A673 (cell line): ENCODE data around the gene UNK. TPM values are rescaled to one million over a fixed set of nuclear protein-coding genes. Genes with fewer than 3 reads are reported as not detected.

Source experiments
- BruUV-seq: library from RNA; stranded (reverse); fragments of 400-500 nt; replicated peaks from 2 replicates; lab custom pipeline; 2021; lab: Mats Ljungman, UMichigan
- CTCF ChIA-PET: fragments of 300-600 bp; sonication (Branson Sonifier 250); formaldehyde crosslinking; loops from one replicate; lab custom pipeline; 2022; ENCODE audit warnings: antibody characterized with exemption; lab: Charles Lee
- POLR2A ChIA-PET: fragments of 300-600 bp; sonication (Branson Sonifier 250); formaldehyde crosslinking; loops from one replicate; lab custom pipeline; 2022; ENCODE audit warnings: antibody characterized with exemption; ENCODE audit not compliant: low non-redundant PET; lab: Charles Lee
- DNase-seq: peaks from one replicate; pipeline ENCODE4 v3.0.0-alpha.2; 2015; ENCODE audit warnings: low spot score
- H3K27ac ChIP-seq: fragments of 200-600 bp; sonication (generic); 2 replicates; pipeline ENCODE4 v1.5.1; 2016; ENCODE audit warnings: mixed run types, low read depth, mild to moderate bottlenecking, mixed read lengths, antibody characterized with exemption, low read length; ENCODE audit not compliant: poor library complexity, severe bottlenecking
- H3K27me3 ChIP-seq: fragments of 200-600 bp; sonication (generic); replicated peaks from 2 replicates; pipeline ENCODE4 v1.6.1; 2017; ENCODE audit warnings: mixed run types, low read depth, mild to moderate bottlenecking, mixed read lengths, antibody characterized with exemption, low read length; ENCODE audit not compliant: insufficient read depth, poor library complexity
- H3K36me3 ChIP-seq: fragments of 200-600 bp; sonication (generic); 2 replicates; pipeline ENCODE4 v1.6.1; 2016; ENCODE audit warnings: mixed run types, mild to moderate bottlenecking, mixed read lengths, antibody characterized with exemption, low read length; ENCODE audit not compliant: insufficient read depth, poor library complexity, severe bottlenecking
- H3K4me1 ChIP-seq: fragments of 200-600 bp; sonication (generic); 2 replicates; pipeline ENCODE4 v1.6.1; 2017; ENCODE audit warnings: mixed run types, mild to moderate bottlenecking, mixed read lengths, antibody characterized with exemption, low read length; ENCODE audit not compliant: insufficient read depth, poor library complexity, severe bottlenecking
- H3K4me3 ChIP-seq: fragments of 200-600 bp; sonication (generic); 2 replicates; pipeline ENCODE4 v1.5.1; 2016; ENCODE audit warnings: low read depth, mixed run types, mild to moderate bottlenecking, mixed read lengths, low read length; ENCODE audit not compliant: poor library complexity, severe bottlenecking
- H3K9me3 ChIP-seq: fragments of 200-600 bp; sonication (generic); 2 replicates; pipeline ENCODE4 v1.6.1; 2016; ENCODE audit warnings: mixed run types, low read depth, mild to moderate bottlenecking, mixed read lengths, antibody characterized with exemption, low read length; ENCODE audit not compliant: poor library complexity, severe bottlenecking
- CTCF ChIP-seq: fragments of 300-800, 200-600 bp; sonication (generic); conservative IDR thresholded peaks from 2 replicates; pipeline ENCODE4 v1.5.1; 2017; ENCODE audit warnings: low read depth, mild to moderate bottlenecking, antibody characterized with exemption, low read length, moderate library complexity, mixed read lengths
- EZH2 ChIP-seq: fragments of 200-600 bp; sonication (generic); IDR thresholded peaks from 2 replicates; pipeline ENCODE4 v1.6.1; 2017; ENCODE audit warnings: borderline replicate concordance, low read depth, mild to moderate bottlenecking, mixed read lengths, antibody characterized with exemption, low read length; ENCODE audit not compliant: poor library complexity, severe bottlenecking
- intact Hi-C: fragments of 100-400 bp; cut with micrococcal nuclease; formaldehyde crosslinking; loops from one replicate; pipeline ENCODE4 v1.10.0; 2022; ENCODE audit not compliant: unreplicated experiment
- total RNA-seq: library from RNA; stranded (reverse); gene quantifications from 2 replicates; pipeline ENCODE4 v1.2.3, GENCODE V29; 2021

Gene UNK
- total RNA-seq, 1 experiment from 2014 or later: 53.2 TPM

GRCh38 chr17:75778861-75779249 lies 5.8 kb upstream of the UNK start:
- POLR2A ChIA-PET: no interaction called here
- no peak for DNase-seq
- Histone ChIP-seq H3K27ac (peak overlapping the region; percentile 98), H3K4me3 (peak overlapping the region; percentile 88), H3K27me3 (no peaks in the 10 kb centered on the region), H3K9me3 (no peaks in the 10 kb centered on the region), H3K4me1 (peaks cover 24% of the 10 kb centered on the region), H3K36me3 (peaks cover 32% of the 10 kb centered on the region)
- CTCF ChIA-PET: no interaction called here
- BruUV-seq: no TSS peak
- intact Hi-C loops: no loop called here
- TF ChIP-seq CTCF (peak; percentile 50), EZH2 (no peak)

- no peaks in the 10 kb centered on the region for H3K27me3 ChIP-seq
- CTCF ChIA-PET: no interaction called here
- H3K4me1 ChIP-seq: peaks cover 28% of the 10 kb centered on the region
- peak overlapping the region; percentile 88 for H3K4me3 ChIP-seq
- BruUV-seq: no TSS peak
- H3K27ac ChIP-seq: peak overlapping the region; percentile 98
- 0 out of 2 replicates have a peak, but pooled peaks have one; percentile 0 for TF ChIP-seq CTCF
- TF ChIP-seq EZH2: no peak
- H3K9me3 ChIP-seq: no peaks in the 10 kb centered on the region
- POLR2A ChIA-PET: interaction anchor here (0.6 to 1.0 kb wide), 8 partner anchors 12 to 374 kb away, joined by 3 to 18 read pairs (median 4); partner anchors contain the start of genes GRB2 and WBP2
- peaks cover 32% of the 10 kb centered on the region for H3K36me3 ChIP-seq
- DNase-seq: peak; percentile 100
- intact Hi-C loops: no loop called here
Observed at GRCh38 chr17:75779250-75779986, 5.2 kb upstream of the UNK start.

GRCh38 chr17:75779987-75780889 lies 4.4 kb upstream of the UNK start:
- Histone ChIP-seq H3K4me3 (no peak overlapping the region), H3K27ac (peak overlapping the region; percentile 14), H3K9me3 (no peaks in the 10 kb centered on the region), H3K4me1 (peaks cover 28% of the 10 kb centered on the region), H3K36me3 (peaks cover 32% of the 10 kb centered on the region), H3K27me3 (no peaks in the 10 kb centered on the region)
- ChIA-PET POLR2A (interaction anchor here (0.6 to 1.0 kb wide), 8 partner anchors 11 to 375 kb away, joined by 3 to 18 read pairs (median 4); partner anchors contain the start of genes GRB2 and WBP2), CTCF (no interaction called here)
- intact Hi-C loops: no loop called here
- no TSS peak for BruUV-seq
- DNase-seq: no peak
- TF ChIP-seq CTCF (no peak), EZH2 (no peak)
